ENCODE measurements around the gene MT1M. TPM values are rescaled to one million over a fixed set of nuclear protein-coding genes. Genes with fewer than 3 reads are reported as not detected.
A peak's percentile ranks its signal among the peaks of the same experiment; 100 is the strongest.

MT1M gene
- total RNA-seq, 1 donor from 2014 or later, result not detected

- Mint-ChIP-seq H3K4me1 (peaks cover 45% of the 10 kb centered on the region), H3K9me3 (no peaks in the 10 kb centered on the region), H3K27me3 (peaks cover 44% of the 10 kb centered on the region), H3K36me3 (ENCODE audit: low read depth) (no peaks in the 10 kb centered on the region), H3K4me3 (peak overlapping the region; percentile 41), H3K27ac (no peak overlapping the region)
- intact Hi-C loops (cut with micrococcal nuclease), result loop anchor here (5.0 to 10.0 kb wide), 2 partner anchors 39 to 302 kb away; partner anchors contain the start of gene HERPUD1
- no peak for TF ChIP-seq CTCF (IDR thresholded peaks at IDR 0.05)
- ChIA-PET POLR2A (no interaction called here), CTCF (no interaction called here)
- DNase-seq (no peak), ATAC-seq (ENCODE audit: low read depth) (no peak)
Observed at GRCh38 chr16:56632848-56633365, 448 bp downstream of the MT1M start.

GRCh38 chr16:56633535-56633934 lies 1.1 kb downstream of the MT1M start:
- CTCF ChIA-PET, result interaction anchor here (0.7 kb wide), 1 partner anchor 919 kb away, joined by 3 read pairs; no protein-coding TSS in a partner anchor

GRCh38 chr16:56634715-56635440 lies 2.4 kb downstream of the MT1M start:
- intact Hi-C loops (cut with micrococcal nuclease), result loop anchor here (5.0 to 10.0 kb wide), 2 partner anchors 37 to 300 kb away; partner anchors contain the start of gene HERPUD1
- Mint-ChIP-seq H3K9me3 (no peaks in the 10 kb centered on the region), H3K4me1 (peaks cover 37% of the 10 kb centered on the region), H3K4me3 (peak overlapping the region; percentile 63), H3K36me3 (ENCODE audit: low read depth) (no peaks in the 10 kb centered on the region), H3K27ac (peak overlapping the region; percentile 35), H3K27me3 (peaks cover 58% of the 10 kb centered on the region)
- no peak for TF ChIP-seq CTCF (IDR thresholded peaks at IDR 0.05)
- ATAC-seq (ENCODE audit: low read depth) (no peak), DNase-seq (no peak)
- ChIA-PET CTCF (no interaction called here), POLR2A (interaction anchor here (0.6 kb wide), 1 partner anchor 815 kb away, joined by 5 read pairs; no protein-coding TSS in a partner anchor)

More at GRCh38 chr16:56633535-56633934, 1.1 kb downstream of the MT1M start:
- Mint-ChIP-seq H3K9me3 (no peaks in the 10 kb centered on the region), H3K36me3 (ENCODE audit: low read depth) (no peaks in the 10 kb centered on the region), H3K4me3 (no peak overlapping the region), H3K27ac (no peak overlapping the region), H3K4me1 (peaks cover 48% of the 10 kb centered on the region), H3K27me3 (peaks cover 47% of the 10 kb centered on the region)
- ATAC-seq (ENCODE audit: low read depth), result no peak
- no peak for DNase-seq
- intact Hi-C loops (cut with micrococcal nuclease), result loop anchor here (5.0 to 10.0 kb wide), 2 partner anchors 39 to 301 kb away; partner anchors contain the start of gene HERPUD1
- TF ChIP-seq CTCF (IDR thresholded peaks at IDR 0.05), result no peak
- POLR2A ChIA-PET, result interaction anchor here (0.7 kb wide), 1 partner anchor 24 kb away, joined by 5 read pairs; the partner anchor contains the start of gene MT1F

DNA sequence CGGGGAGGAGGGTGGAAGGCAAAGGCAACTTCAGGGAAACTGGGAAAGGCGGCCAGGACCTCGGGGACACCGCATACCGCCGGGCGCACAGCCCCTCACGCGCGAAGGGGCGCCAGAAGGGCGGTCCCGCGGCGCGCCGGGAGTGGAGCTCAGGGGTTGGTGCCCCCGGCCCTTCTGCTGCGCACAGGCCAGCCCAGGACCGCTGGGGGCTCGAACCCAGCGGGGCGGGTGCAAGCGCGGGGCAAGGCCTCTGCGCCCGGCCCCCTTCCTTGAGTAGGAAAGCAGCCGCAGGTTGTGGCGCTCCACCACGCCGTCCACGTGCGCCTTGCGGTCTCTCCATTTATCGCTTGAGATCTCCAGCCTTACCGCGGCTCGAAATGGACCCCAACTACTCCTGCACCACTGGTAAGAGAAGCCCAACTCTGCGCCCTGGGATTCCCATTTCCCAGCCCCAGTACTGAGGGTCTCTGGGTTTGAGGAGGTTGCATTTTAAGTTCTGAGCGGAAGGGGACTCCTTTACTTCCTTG lies 3.0 kb downstream of the MT1M start:
- Mint-ChIP-seq H3K4me3 (no peak overlapping the region), H3K9me3 (no peaks in the 10 kb centered on the region), H3K27ac (no peak overlapping the region), H3K36me3 (ENCODE audit: low read depth) (no peaks in the 10 kb centered on the region), H3K27me3 (peaks cover 61% of the 10 kb centered on the region), H3K4me1 (peaks cover 31% of the 10 kb centered on the region)
- ATAC-seq (ENCODE audit: low read depth), result no peak
- ChIA-PET POLR2A (no interaction called here), CTCF (no interaction called here)
- TF ChIP-seq CTCF (IDR thresholded peaks at IDR 0.05), result no peak
- no peak for DNase-seq
- intact Hi-C loops (cut with micrococcal nuclease), result loop anchor here (10.0 kb wide), 1 partner anchor 299 kb away; the partner anchor contains the start of gene HERPUD1

Measured in activated B cell treated with CpG ODN at 0.5 μM for 24 hours (primary cell).